ENCODE results near the gene NTN1.

The NTN1 gene

DNA sequence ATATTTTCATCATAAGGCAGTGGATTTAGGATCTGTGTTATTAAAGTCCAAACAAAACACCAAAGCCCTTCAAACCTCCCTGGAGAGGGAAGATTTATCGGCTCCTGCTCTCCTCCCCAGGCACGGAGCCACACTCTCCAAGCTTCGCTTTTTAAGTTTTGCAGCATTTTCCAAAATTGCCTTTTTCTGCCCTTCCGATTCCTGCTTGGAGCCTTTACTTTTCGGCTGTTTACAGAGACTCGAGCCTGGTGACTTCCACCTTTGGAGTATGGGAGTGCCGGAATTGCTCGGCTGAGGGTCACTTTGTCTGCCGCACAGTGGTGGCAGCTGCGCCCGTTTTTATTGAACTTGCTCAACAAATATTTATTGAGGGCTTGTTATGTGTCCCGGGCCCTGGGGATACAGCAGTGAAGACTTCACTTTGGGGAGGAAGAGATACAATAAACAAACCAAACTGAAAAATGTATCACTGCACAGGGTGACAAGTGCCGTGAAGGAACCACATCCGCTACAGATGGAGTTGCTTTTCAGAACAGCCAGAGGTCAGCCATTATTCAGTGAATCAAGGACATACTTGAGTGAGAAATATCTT is 185.5 kb downstream of the NTN1 start:
- TF ChIP-seq, protein P1, sequence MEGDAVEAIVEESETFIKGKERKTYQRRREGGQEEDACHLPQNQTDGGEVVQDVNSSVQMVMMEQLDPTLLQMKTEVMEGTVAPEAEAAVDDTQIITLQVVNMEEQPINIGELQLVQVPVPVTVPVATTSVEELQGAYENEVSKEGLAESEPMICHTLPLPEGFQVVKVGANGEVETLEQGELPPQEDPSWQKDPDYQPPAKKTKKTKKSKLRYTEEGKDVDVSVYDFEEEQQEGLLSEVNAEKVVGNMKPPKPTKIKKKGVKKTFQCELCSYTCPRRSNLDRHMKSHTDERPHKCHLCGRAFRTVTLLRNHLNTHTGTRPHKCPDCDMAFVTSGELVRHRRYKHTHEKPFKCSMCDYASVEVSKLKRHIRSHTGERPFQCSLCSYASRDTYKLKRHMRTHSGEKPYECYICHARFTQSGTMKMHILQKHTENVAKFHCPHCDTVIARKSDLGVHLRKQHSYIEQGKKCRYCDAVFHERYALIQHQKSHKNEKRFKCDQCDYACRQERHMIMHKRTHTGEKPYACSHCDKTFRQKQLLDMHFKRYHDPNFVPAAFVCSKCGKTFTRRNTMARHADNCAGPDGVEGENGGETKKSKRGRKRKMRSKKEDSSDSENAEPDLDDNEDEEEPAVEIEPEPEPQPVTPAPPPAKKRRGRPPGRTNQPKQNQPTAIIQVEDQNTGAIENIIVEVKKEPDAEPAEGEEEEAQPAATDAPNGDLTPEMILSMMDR (IDR thresholded peaks at IDR 0.05; ENCODE audit: low read depth, low read length) = no peak
- DNase-seq (ENCODE audit: extremely low read depth, low read depth) = no peak

DNA sequence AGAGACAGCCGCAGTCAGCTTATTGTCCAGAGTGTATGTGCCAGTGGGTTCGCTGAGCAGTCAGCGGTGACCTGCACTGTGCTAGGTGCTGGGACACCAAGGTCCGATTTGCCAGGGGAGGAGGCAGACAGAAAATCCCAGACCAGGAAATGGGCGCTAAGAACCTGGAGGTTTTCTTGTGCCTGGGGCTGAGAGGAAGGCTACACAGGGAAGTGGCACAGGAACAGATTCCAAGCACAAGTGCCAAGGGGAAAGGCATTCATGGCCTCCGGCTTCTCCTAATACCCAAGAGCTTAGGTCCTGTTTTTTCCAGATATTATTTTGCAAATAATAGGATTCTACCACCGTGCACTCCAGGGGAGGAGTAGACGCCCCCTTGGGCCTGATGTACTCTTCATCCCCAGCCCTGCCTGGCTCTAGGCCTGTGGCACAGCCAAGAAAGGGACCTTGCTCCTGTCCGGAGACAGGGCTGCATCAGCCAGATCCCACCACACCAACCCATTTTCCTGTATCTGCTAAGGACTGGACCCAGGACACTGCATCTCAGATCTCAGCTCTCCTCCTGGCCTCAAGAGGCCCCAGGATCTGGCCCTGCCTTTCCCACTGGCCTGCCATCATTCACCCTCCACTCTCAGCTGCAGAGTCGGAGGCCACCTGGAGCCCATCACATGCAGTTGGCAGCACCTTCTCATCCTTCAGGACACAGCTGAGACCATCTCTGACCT is 187.2 kb downstream of the NTN1 start:
- no peak for DNase-seq (ENCODE audit: extremely low read depth, low read depth)
- TF ChIP-seq, protein P1 (IDR thresholded peaks at IDR 0.05; ENCODE audit: low read depth, low read length) = no peak

DNA sequence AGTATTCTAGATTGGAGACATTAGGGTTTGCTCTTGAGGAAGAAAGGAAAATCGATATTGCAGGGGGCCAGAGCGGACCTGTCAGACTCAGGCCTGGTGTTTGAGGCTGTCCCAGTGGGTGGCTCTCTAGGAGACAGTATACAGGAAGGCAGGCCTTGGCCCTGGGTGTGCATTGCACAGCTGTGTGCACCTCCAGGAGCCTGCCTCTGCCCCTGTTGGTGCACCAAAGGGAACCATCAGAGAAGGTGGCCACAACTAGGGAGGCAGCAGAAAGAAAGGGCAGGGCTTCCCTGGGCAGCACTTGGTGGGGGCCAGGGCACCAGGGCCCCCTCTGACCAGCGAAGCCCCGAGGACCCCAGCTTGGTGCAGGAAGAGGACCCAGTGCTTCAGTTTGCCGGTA is 188.0 kb downstream of the NTN1 start:
- TF ChIP-seq, protein P1 (IDR thresholded peaks at IDR 0.05; ENCODE audit: low read depth, low read length) = no peak

DNA sequence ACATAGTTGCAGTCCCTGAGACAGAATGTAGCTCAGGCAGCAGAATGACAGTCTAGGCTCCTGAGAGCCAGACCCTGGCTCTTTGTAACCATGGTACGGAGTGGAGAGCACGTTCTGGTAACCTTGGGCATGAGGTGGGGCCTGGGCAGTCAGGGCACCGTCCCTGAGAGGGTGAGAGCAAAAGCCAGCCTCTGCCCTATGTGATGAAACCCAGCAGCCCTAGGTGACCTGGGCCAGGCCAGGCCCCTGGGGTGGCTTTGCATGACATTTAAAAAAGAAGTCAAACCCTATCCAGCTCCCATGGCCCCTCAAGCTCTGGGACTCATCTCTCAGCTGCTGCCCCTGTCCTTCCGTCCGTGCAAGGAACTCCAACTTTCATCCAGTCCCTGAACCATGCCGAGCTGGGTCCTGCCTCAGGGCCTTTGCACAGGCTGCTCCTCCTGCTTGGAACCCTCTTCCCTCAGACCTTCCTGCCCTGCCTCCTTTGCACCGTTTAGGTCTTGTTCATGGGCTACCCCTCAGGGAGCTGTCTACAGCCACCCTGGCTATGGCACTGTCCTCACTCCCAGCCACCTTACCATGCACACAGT is 188.6 kb downstream of the NTN1 start:
- TF ChIP-seq, protein P1 (IDR thresholded peaks at IDR 0.05; ENCODE audit: low read depth, low read length) = no peak

More for the DNA sequence above, 188.0 kb downstream of the NTN1 start:
- DNase-seq (ENCODE audit: extremely low read depth, low read depth) = no peak

DNA sequence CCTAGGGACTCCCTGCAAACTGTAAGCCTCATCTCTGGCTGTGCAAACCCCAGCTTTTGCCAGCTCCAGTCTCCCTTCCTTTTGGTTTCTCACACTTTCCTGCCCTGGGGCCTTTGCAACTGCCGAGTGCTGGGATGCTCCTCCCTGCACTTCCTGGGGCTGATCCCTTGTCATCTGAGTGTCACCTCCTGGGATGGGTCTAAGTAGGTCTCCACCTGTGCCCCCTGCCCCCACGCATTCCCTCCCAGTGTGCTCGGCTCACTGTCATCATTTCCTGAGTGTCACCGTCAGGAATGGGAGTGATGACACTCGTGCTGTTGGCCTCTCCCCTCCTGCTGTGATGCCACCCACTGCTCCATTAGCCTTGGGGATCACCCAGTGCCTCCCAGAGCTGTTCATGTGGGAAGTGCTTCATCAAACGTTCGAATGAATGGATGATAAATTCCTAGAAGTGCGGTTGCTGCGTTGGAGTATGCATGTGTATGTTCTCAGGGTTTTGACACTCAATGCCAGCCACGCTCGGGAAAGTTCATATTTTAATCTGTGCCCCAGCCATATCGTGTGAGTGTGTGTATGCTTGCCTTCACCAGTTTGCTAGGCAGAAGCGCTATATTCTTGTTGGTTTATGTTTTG is 189.9 kb downstream of the NTN1 start:
- TF ChIP-seq, protein P1 (IDR thresholded peaks at IDR 0.05; ENCODE audit: low read depth, low read length) = no peak
- no peak for DNase-seq (ENCODE audit: extremely low read depth, low read depth)

More for the DNA sequence above, 188.6 kb downstream of the NTN1 start:
- DNase-seq (ENCODE audit: extremely low read depth, low read depth) = no peak

DNA sequence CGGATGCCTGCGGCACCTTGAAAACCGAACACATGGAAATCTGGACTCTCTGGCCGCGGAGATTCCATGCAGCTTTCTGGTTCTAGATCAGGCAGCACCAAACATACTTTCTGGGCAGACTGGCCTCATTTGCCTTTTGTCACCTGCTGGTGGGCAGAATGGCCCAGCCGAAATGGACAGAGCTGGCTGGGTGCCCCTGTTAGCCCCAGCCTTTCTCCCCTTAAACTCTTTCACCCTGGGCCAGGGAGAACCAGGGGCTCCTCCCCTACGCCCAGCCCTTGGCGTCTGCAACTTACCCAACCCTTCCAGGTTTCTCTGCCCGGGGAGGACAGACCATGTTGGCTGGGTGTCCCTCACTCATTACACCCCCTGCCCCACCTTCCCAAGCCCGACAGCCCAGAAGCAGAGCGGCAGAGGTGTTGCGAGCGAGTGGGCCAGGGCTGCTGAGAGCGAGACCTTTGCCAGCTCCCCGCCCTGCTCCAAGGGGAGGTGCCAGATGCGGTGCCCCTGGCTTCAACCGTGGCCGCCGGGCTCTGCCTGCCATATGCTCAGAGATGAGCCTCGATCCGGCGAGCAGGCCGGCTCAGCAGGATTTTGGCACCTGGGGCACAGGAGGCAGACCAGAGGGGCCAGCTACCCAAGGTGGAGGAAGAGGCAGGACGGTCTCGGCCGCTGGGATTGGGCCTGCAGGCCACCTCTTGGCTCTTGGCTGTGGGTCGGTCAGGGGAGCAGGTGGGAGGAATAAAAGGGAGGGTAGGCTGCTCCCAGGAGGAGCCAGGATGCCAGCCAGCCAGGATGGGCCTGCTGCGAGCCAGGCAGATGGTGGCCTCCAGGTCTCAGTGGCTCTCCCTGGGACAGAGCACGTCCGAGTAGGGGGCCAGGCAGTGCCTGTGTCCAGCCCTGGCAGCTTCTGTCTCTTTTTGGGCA is 191.3 kb downstream of the NTN1 start:
- TF ChIP-seq, protein P1 (IDR thresholded peaks at IDR 0.05; ENCODE audit: low read depth, low read length) = no peak
- no peak for DNase-seq (ENCODE audit: extremely low read depth, low read depth)
